Endothelial cell of umbilical vein (primary cell): ENCODE results near the gene LGALS12.

Source experiments
- CTCF ChIP-seq, 2 donors: IDR thresholded peaks; 1 replicate in 1 of 2; 2 replicates in 1 of 2; pipeline ENCODE4 v1.5.1; 2011; ENCODE audit warnings: low read length in 2 of 2, mild to moderate bottlenecking in 2 of 2, moderate library complexity in 2 of 2, control low read depth in 1 of 2, inconsistent platforms in 1 of 2, low read depth in 1 of 2; ENCODE audit not compliant: insufficient read depth in 1 of 2; ENCODE audit errors: extremely low read depth in 1 of 2
- EZH2 ChIP-seq: IDR thresholded peaks from 2 replicates; pipeline ENCODE4 v1.6.1; 2012; ENCODE audit warnings: borderline replicate concordance, low read depth, mild to moderate bottlenecking, moderate library complexity, low read length, inconsistent platforms; ENCODE audit not compliant: severe bottlenecking
- FOS ChIP-seq: IDR thresholded peaks from 2 replicates; pipeline ENCODE4 v1.6.1; 2011; ENCODE audit warnings: mild to moderate bottlenecking, low read length, moderate library complexity, borderline replicate concordance; ENCODE audit not compliant: insufficient read depth
- JUN ChIP-seq: IDR thresholded peaks from 2 replicates; pipeline ENCODE4 v1.6.1; 2011; ENCODE audit warnings: borderline replicate concordance, low read depth; ENCODE audit not compliant: insufficient read length, insufficient read depth
- MYC ChIP-seq: IDR thresholded peaks from one replicate; pipeline ENCODE4 v1.6.1; 2011; ENCODE audit warnings: mild to moderate bottlenecking, low read depth, low read length
- POLR2A ChIP-seq: IDR thresholded peaks from 2 replicates; pipeline ENCODE4 v1.6.1; 2012; ENCODE audit warnings: low read depth, mild to moderate bottlenecking, control low read depth, low read length
- POLR2AphosphoS5 ChIP-seq: IDR thresholded peaks from 2 replicates; pipeline ENCODE4 v1.6.1; 2012; ENCODE audit warnings: low read depth, mild to moderate bottlenecking, control low read depth, low read length, moderate library complexity; ENCODE audit not compliant: insufficient read depth
- TF ChIP-seq, protein P1 (sequence below): IDR thresholded peaks from 2 replicates; pipeline ENCODE4 v1.6.1; 2011; ENCODE audit not compliant: insufficient read depth, insufficient read length

DNA sequence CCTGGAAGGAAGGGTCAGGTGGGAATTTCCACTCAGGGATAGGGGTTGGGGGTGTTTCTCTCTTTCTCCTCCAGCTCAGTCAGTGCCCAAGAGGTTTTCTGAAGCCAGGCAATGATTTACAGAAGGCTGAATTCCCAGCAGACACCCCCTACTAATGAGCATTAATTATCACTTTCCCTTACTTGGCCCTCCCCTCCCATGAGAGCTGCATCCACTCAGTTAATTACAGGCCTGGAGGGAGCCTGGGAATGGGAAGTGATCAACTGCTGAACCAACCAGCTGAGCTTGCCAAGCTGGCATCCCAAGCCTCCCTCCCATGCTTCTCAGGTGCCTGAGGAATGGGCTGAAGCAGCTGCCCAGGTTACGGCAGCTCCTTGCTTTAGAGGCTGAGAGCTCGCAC is 992 bp downstream of the LGALS12 start:
- TF ChIP-seq POLR2AphosphoS5 (no peak), CTCF (IDR thresholded peaks at IDR 0.05; ENCODE audit: extremely low read depth in 1 of 2, insufficient read depth in 1 of 2, low read depth in 1 of 2, low read length in 2 of 2) (no peak), EZH2 (no peak), POLR2A (no peak), MYC (no peak), FOS (no peak), JUN (no peak)
- TF ChIP-seq, protein P1, sequence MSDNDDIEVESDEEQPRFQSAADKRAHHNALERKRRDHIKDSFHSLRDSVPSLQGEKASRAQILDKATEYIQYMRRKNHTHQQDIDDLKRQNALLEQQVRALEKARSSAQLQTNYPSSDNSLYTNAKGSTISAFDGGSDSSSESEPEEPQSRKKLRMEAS: no peak
